HEK293 (cell line): ENCODE measurements around the gene PLCB1.

Source experiments
- MEIS1 ChIP-seq: sonication (generic); formaldehyde crosslinking; IDR thresholded peaks from 2 replicates; pipeline ENCODE4 v1.8.1; 2022; ENCODE audit warnings: missing genetic modification reagents, mild to moderate bottlenecking, borderline replicate concordance
- SP2 ChIP-seq: fragments of 450-650 bp; formaldehyde crosslinking; IDR thresholded peaks from 2 replicates; pipeline ENCODE4 v1.5.1; 2016; ENCODE audit warnings: missing biosample characterization, missing genetic modification characterization
- ZNF335 ChIP-seq: fragments of 450-650 bp; formaldehyde crosslinking; conservative IDR thresholded peaks from 2 replicates; pipeline ENCODE4 v1.5.1; 2016; ENCODE audit warnings: missing biosample characterization, missing genetic modification characterization
- TF ChIP-seq, protein P1 (sequence below): fragments of 450-650 bp; formaldehyde crosslinking; IDR thresholded peaks from 2 replicates; pipeline ENCODE4 v1.5.1; 2016; ENCODE audit warnings: missing biosample characterization, missing genetic modification characterization
- TF ChIP-seq, protein P2 (sequence below): fragments of 450-650 bp; formaldehyde crosslinking; conservative IDR thresholded peaks from 2 replicates; pipeline ENCODE4 v1.5.1; 2016; ENCODE audit warnings: low read depth, missing biosample characterization, missing genetic modification characterization

DNA sequence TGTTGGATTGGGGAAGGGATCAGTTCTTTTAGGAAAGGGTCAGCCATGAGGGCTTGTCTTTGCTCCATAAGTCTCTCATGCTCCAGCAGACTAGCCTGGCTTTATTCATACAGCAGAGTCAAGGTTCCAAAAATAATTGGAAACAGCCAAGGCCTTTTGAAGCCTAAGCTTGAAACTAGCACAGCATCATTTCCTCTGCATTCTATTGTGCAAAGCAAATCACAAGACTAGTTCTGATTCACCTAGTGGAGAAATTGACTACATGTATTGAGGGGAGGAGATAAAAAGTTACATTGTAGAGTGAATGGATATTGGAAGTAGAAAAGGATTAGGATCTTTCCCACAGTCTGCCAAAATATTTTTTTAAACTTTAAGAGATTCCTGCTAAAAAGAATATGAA lies 777.5 kb downstream of the PLCB1 start:
- TF ChIP-seq, protein P1, sequence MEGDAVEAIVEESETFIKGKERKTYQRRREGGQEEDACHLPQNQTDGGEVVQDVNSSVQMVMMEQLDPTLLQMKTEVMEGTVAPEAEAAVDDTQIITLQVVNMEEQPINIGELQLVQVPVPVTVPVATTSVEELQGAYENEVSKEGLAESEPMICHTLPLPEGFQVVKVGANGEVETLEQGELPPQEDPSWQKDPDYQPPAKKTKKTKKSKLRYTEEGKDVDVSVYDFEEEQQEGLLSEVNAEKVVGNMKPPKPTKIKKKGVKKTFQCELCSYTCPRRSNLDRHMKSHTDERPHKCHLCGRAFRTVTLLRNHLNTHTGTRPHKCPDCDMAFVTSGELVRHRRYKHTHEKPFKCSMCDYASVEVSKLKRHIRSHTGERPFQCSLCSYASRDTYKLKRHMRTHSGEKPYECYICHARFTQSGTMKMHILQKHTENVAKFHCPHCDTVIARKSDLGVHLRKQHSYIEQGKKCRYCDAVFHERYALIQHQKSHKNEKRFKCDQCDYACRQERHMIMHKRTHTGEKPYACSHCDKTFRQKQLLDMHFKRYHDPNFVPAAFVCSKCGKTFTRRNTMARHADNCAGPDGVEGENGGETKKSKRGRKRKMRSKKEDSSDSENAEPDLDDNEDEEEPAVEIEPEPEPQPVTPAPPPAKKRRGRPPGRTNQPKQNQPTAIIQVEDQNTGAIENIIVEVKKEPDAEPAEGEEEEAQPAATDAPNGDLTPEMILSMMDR (tag by site-specific recombination) = no peak
- TF ChIP-seq, protein P2, sequence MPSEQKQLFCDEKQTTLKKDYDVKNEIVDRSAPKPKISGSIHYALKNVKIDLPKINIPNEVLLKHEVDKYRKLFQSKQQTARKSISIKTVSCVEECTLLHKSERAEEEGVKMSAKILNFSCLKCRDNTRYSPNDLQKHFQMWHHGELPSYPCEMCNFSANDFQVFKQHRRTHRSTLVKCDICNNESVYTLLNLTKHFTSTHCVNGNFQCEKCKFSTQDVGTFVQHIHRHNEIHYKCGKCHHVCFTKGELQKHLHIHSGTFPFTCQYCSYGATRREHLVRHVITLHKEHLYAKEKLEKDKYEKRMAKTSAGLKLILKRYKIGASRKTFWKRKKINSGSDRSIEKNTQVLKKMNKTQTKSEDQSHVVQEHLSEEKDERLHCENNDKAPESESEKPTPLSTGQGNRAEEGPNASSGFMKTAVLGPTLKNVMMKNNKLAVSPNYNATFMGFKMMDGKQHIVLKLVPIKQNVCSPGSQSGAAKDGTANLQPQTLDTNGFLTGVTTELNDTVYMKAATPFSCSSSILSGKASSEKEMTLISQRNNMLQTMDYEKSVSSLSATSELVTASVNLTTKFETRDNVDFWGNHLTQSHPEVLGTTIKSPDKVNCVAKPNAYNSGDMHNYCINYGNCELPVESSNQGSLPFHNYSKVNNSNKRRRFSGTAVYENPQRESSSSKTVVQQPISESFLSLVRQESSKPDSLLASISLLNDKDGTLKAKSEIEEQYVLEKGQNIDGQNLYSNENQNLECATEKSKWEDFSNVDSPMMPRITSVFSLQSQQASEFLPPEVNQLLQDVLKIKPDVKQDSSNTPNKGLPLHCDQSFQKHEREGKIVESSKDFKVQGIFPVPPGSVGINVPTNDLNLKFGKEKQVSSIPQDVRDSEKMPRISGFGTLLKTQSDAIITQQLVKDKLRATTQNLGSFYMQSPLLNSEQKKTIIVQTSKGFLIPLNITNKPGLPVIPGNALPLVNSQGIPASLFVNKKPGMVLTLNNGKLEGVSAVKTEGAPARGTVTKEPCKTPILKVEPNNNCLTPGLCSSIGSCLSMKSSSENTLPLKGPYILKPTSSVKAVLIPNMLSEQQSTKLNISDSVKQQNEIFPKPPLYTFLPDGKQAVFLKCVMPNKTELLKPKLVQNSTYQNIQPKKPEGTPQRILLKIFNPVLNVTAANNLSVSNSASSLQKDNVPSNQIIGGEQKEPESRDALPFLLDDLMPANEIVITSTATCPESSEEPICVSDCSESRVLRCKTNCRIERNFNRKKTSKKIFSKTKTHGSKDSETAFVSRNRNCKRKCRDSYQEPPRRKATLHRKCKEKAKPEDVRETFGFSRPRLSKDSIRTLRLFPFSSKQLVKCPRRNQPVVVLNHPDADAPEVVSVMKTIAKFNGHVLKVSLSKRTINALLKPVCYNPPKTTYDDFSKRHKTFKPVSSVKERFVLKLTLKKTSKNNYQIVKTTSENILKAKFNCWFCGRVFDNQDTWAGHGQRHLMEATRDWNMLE = no peak
- TF ChIP-seq SP2 (tag by site-specific recombination) = no peak
- TF ChIP-seq MEIS1 (CRISPR knock-in tag) = no peak
- no peak for TF ChIP-seq ZNF335 (tag by site-specific recombination)
